Naive thymus-derived CD4-positive, alpha-beta T cell (primary cell): Measurements from ENCODE around the gene MRPL37. TPM values are rescaled to one million over a fixed set of nuclear protein-coding genes. Genes with fewer than 3 reads are reported as not detected.

Source experiments
- ATAC-seq: fragments of 150-1000 bp; cut with Tn5 transposase; 2 replicates; pipeline ENCODE4 v1.10.0; 2021; ENCODE audit warnings: mild to moderate bottlenecking, moderate library complexity
- CTCF ChIA-PET: fragments of 350-600 bp; sonication (Branson Sonifier 250); formaldehyde crosslinking; loops from one replicate; lab custom pipeline; 2021; ENCODE audit warnings: antibody characterized with exemption; lab: Charles Lee
- POLR2A ChIA-PET: fragments of 350-600 bp; sonication (Branson Sonifier 250); formaldehyde crosslinking; loops from one replicate; lab custom pipeline; 2021; ENCODE audit warnings: antibody characterized with exemption, inconsistent platforms; lab: Charles Lee
- DNase-seq, 9 donors: peaks; one replicate each; pipeline versions ENCODE4 v3.0.0 to v3.0.0-alpha.2; 2020 to 2022; ENCODE audit warnings: mixed read lengths in 1 of 9
- H3K27ac ChIP-seq: one replicate; pipeline ENCODE4 v1.7.0; 2013; ENCODE audit warnings: mild to moderate bottlenecking, low read depth, low read length, moderate library complexity
- H3K27me3 ChIP-seq, 2 donors: one replicate each; pipeline ENCODE4 v1.7.0; 2013; ENCODE audit warnings: low read length in 2 of 2, mild to moderate bottlenecking in 2 of 2, moderate library complexity in 2 of 2; ENCODE audit not compliant: control insufficient read depth in 2 of 2, insufficient read depth in 2 of 2
- H3K36me3 ChIP-seq, 3 experiments: 1 replicate in 2 of 3; 2 replicates in 1 of 3; pipeline ENCODE4 v1.7.0; 2013; ENCODE audit warnings: low read length in 3 of 3, mild to moderate bottlenecking in 3 of 3, moderate library complexity in 1 of 3; ENCODE audit not compliant: insufficient read depth in 3 of 3, control insufficient read depth in 2 of 3
- H3K4me1 ChIP-seq, 2 donors: one replicate each; pipeline ENCODE4 v1.7.0; 2013; ENCODE audit warnings: low read length in 2 of 2, mild to moderate bottlenecking in 2 of 2, moderate library complexity in 1 of 2; ENCODE audit not compliant: control insufficient read depth in 2 of 2, insufficient read depth in 2 of 2
- H3K4me3 ChIP-seq: 2 replicates; pipeline ENCODE4 v1.7.0; 2013; ENCODE audit warnings: mild to moderate bottlenecking, low read length
- H3K9me3 ChIP-seq, 3 experiments: 1 replicate in 2 of 3; 2 replicates in 1 of 3; pipeline ENCODE4 v1.7.0; 2013; ENCODE audit warnings: low read length in 3 of 3; ENCODE audit not compliant: control insufficient read depth in 2 of 3
- H3K27ac Mint-ChIP-seq, 9 donors: one replicate each; pipeline ENCODE4 v1.8.0; 2020 to 2022; ENCODE audit warnings: mixed read lengths in 9 of 9, mild to moderate bottlenecking in 8 of 9, moderate library complexity in 5 of 9, inconsistent platforms in 2 of 9
- H3K27me3 Mint-ChIP-seq, 5 donors: one replicate each; pipeline ENCODE4 v1.8.0; 2021 to 2022; ENCODE audit warnings: mixed read lengths in 5 of 5, mild to moderate bottlenecking in 1 of 5
- H3K36me3 Mint-ChIP-seq, 5 donors: one replicate each; pipeline ENCODE4 v1.8.0; 2020 to 2022; ENCODE audit warnings: mixed read lengths in 5 of 5, mild to moderate bottlenecking in 3 of 5, inconsistent platforms in 1 of 5
- H3K4me1 Mint-ChIP-seq, 7 donors: one replicate each; pipeline ENCODE4 v1.8.0; 2020 to 2022; ENCODE audit warnings: mixed read lengths in 7 of 7, mild to moderate bottlenecking in 3 of 7, inconsistent platforms in 1 of 7
- H3K4me3 Mint-ChIP-seq, 10 donors: one replicate each; pipeline ENCODE4 v1.8.0; 2020 to 2022; ENCODE audit warnings: mild to moderate bottlenecking in 10 of 10, mixed read lengths in 10 of 10, moderate library complexity in 6 of 10, inconsistent platforms in 2 of 10
- H3K9me3 Mint-ChIP-seq, 11 donors: one replicate each; pipeline ENCODE4 v1.8.0; 2020 to 2022; ENCODE audit warnings: mixed read lengths in 11 of 11, mild to moderate bottlenecking in 4 of 11, inconsistent platforms in 1 of 11, moderate library complexity in 1 of 11
- intact Hi-C, 2 donors: fragments of 100-400 bp; cut with micrococcal nuclease; formaldehyde crosslinking; loops; one replicate each; pipeline ENCODE4 v1.15.1; 2023
- polyA plus RNA-seq, 2 donors: library from polyadenylated mRNA; unstranded; fragments of 300-500 nt; fragmentation: Illumina TruSeq; gene quantifications; one replicate each; pipeline ENCODE4 v1.2.3, GENCODE V29; 2021
- total RNA-seq, 6 experiments: library from RNA in 5 of 6; stranded (reverse) in 5 of 6; gene quantifications; 1 replicate in 5 of 6; 2 replicates in 1 of 6; pipeline ENCODE4 v1.2.3 and lab custom pipeline; 2021 to 2026

Gene MRPL37
- total and polyA plus RNA-seq, 7 experiments from 2014 or later = 25.4 to 86.7 (median 36.6) TPM

GRCh38 chr1:54248966-54249365 lies 49.0 kb downstream of the MRPL37 start:
- Histone ChIP-seq H3K27ac (no peak overlapping the region), H3K36me3 (peaks cover 0 to 76% (median 0%) of the 10 kb centered on the region in 3 experiments), H3K27me3 (no peaks in the 10 kb centered on the region), H3K4me1 (no peaks in the 10 kb centered on the region), H3K4me3 (no peak overlapping the region), H3K9me3 (no peaks in the 10 kb centered on the region)
- no peaks in the 10 kb centered on the region for H3K27me3 Mint-ChIP-seq
- ChIA-PET POLR2A (interaction anchor here (0.7 kb wide), 1 partner anchor 527 kb away, joined by 3 read pairs; no protein-coding TSS in a partner anchor), CTCF (no interaction called here)
- ATAC-seq (no peak), DNase-seq (no peak)
- intact Hi-C loops = no loop called here
- H3K9me3 Mint-ChIP-seq = peaks cover 0 to 2% (median 0%) of the 10 kb centered on the region in 11 donors
- peaks cover 0 to 8% (median 0%) of the 10 kb centered on the region in 7 donors for H3K4me1 Mint-ChIP-seq
- peak overlapping the region in 4 of 9 donors; percentile 40 to 76 (median 53) for H3K27ac Mint-ChIP-seq
- H3K4me3 Mint-ChIP-seq = no peak overlapping the region
- peaks cover 0 to 20% (median 3%) of the 10 kb centered on the region in 5 donors for H3K36me3 Mint-ChIP-seq

- H3K36me3 ChIP-seq = peaks cover 0 to 69% (median 0%) of the 10 kb centered on the region in 3 experiments
Measured at GRCh38 chr1:54249819-54250435, 50.0 kb downstream of the MRPL37 start.

DNA sequence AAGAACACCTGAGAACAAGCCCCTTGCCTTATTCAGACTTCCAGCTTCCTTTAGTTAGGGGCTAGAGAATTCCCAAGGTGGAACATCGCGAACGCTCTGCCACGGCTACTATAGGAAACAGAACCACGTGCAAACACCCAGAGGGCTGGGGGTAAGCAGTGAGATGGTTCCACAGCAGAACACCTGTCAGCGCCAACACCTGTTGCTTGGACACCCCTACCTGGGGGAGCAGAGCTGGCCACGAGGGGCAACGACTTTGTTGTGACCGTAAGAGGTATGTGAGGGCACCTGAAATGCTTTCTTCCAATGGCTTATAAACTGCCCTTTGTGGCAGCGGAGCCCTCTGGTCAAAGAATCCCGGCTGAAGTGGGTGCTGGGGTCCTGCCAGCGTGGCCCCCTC lies 50.7 kb downstream of the MRPL37 start:
- Histone ChIP-seq H3K36me3 (peaks cover 0 to 61% (median 0%) of the 10 kb centered on the region in 3 experiments), H3K9me3 (no peaks in the 10 kb centered on the region), H3K27ac (no peak overlapping the region), H3K27me3 (no peaks in the 10 kb centered on the region), H3K4me1 (no peaks in the 10 kb centered on the region), H3K4me3 (no peak overlapping the region)
- H3K4me3 Mint-ChIP-seq = no peak overlapping the region
- ChIA-PET CTCF (no interaction called here), POLR2A (no interaction called here)
- peaks cover 0 to 2% (median 0%) of the 10 kb centered on the region in 11 donors for H3K9me3 Mint-ChIP-seq
- peaks cover 0 to 6% (median 0%) of the 10 kb centered on the region in 7 donors for H3K4me1 Mint-ChIP-seq
- H3K36me3 Mint-ChIP-seq = peaks cover 0 to 13% (median 0%) of the 10 kb centered on the region in 5 donors
- no peak for DNase-seq
- intact Hi-C loops = no loop called here
- no peak for ATAC-seq
- H3K27ac Mint-ChIP-seq = no peak overlapping the region
- H3K27me3 Mint-ChIP-seq = no peaks in the 10 kb centered on the region

More at GRCh38 chr1:54249819-54250435, 50.0 kb downstream of the MRPL37 start:
- no peak for DNase-seq
- Mint-ChIP-seq H3K27ac (no peak overlapping the region), H3K27me3 (no peaks in the 10 kb centered on the region), H3K4me1 (peaks cover 0 to 6% (median 0%) of the 10 kb centered on the region in 7 donors), H3K9me3 (peaks cover 0 to 2% (median 0%) of the 10 kb centered on the region in 11 donors), H3K4me3 (no peak overlapping the region), H3K36me3 (peaks cover 0 to 14% (median 0%) of the 10 kb centered on the region in 5 donors)
- ChIA-PET CTCF (no interaction called here), POLR2A (interaction anchor here (0.7 kb wide), 1 partner anchor 528 kb away, joined by 3 read pairs; no protein-coding TSS in a partner anchor)
- Histone ChIP-seq H3K27ac (no peak overlapping the region), H3K4me1 (no peaks in the 10 kb centered on the region), H3K9me3 (no peaks in the 10 kb centered on the region), H3K4me3 (no peak overlapping the region), H3K27me3 (no peaks in the 10 kb centered on the region)
- intact Hi-C loops = no loop called here
- ATAC-seq = no peak

DNA sequence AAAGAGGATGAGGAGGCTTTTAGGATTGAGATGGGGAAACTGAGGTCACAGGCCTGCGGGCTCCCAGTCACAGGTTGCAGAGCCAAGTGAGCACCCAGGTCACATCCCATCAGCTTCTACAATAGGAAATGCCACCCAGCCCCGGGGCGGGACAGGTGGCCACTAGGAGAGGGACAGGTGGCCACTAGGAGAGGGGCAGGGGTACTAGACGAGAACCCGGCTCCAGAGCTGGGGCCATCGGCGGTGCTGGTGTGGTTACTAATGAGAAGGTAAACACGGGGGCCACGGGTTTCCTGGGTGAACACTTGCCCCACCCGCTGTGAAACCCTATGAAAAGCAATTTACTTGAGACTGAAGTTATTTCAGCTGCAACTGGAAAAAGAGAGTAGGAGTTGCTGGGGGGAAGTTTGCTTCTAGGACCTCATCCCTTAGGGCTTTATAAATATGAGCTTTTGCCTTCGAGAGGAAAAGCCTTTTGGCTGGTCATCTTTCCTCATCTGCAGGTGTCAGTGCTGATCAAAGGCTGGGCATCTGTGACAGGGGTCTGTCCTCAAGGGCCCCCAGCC lies 52.5 kb downstream of the MRPL37 start:
- no peaks in the 10 kb centered on the region for H3K27me3 Mint-ChIP-seq
- H3K9me3 ChIP-seq = no peaks in the 10 kb centered on the region
- H3K27ac ChIP-seq = no peak overlapping the region
- peaks cover 0 to 22% (median 4%) of the 10 kb centered on the region in 5 donors for H3K36me3 Mint-ChIP-seq
- H3K27me3 ChIP-seq = no peaks in the 10 kb centered on the region
- peaks cover 0 to 12% (median 4%) of the 10 kb centered on the region in 7 donors for H3K4me1 Mint-ChIP-seq
- H3K4me3 Mint-ChIP-seq = no peak overlapping the region
- no peak for ATAC-seq
- H3K4me3 ChIP-seq = no peak overlapping the region
- no peaks in the 10 kb centered on the region for H3K4me1 ChIP-seq
- ChIA-PET CTCF (no interaction called here), POLR2A (interaction anchor here (0.6 kb wide), 1 partner anchor 155 kb away, joined by 4 read pairs; no protein-coding TSS in a partner anchor)
- intact Hi-C loops = no loop called here
- H3K27ac Mint-ChIP-seq = peak overlapping the region in 7 of 9 donors; percentile 22 to 64 (median 45)
- peaks cover 0 to 47% (median 0%) of the 10 kb centered on the region in 3 experiments for H3K36me3 ChIP-seq
- DNase-seq = no peak
- peaks cover 0 to 3% (median 0%) of the 10 kb centered on the region in 11 donors for H3K9me3 Mint-ChIP-seq

DNA sequence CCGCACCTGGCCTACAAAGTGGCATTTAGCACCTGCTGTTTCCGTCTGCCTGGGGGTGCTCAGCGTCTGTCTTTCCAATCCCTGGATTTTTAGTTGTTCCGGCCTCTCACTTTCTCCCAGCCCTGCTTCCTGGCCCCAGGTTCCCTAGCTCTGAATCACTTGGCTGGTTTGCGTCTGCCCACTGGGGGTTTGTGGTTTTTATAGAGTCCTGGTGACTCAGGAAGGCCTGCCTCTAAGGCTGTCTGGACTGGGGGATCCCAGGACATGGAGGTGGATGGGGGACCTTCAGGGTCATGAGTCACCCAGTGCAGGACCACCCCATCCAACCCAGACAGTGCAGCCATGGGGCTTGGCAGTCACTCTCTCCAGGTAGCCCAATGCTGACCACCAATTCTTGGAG lies 53.5 kb downstream of the MRPL37 start:
- peaks cover 0 to 3% (median 0%) of the 10 kb centered on the region in 11 donors for H3K9me3 Mint-ChIP-seq
- intact Hi-C loops = no loop called here
- H3K4me1 Mint-ChIP-seq = peaks cover 0 to 19% (median 7%) of the 10 kb centered on the region in 7 donors
- Histone ChIP-seq H3K27ac (no peak overlapping the region), H3K9me3 (no peaks in the 10 kb centered on the region), H3K4me3 (no peak overlapping the region), H3K36me3 (peaks cover 0 to 42% (median 0%) of the 10 kb centered on the region in 3 experiments), H3K27me3 (no peaks in the 10 kb centered on the region), H3K4me1 (no peaks in the 10 kb centered on the region)
- peaks cover 0 to 24% (median 4%) of the 10 kb centered on the region in 5 donors for H3K36me3 Mint-ChIP-seq
- DNase-seq (no peak), ATAC-seq (no peak)
- H3K27me3 Mint-ChIP-seq = no peaks in the 10 kb centered on the region
- H3K4me3 Mint-ChIP-seq = no peak overlapping the region
- CTCF ChIA-PET = interaction anchor here (0.5 kb wide), 1 partner anchor 558 kb away, joined by 3 read pairs; no protein-coding TSS in a partner anchor
- POLR2A ChIA-PET = no interaction called here
- H3K27ac Mint-ChIP-seq = peak overlapping the region in 4 of 9 donors; percentile 28 to 52 (median 38)

DNA sequence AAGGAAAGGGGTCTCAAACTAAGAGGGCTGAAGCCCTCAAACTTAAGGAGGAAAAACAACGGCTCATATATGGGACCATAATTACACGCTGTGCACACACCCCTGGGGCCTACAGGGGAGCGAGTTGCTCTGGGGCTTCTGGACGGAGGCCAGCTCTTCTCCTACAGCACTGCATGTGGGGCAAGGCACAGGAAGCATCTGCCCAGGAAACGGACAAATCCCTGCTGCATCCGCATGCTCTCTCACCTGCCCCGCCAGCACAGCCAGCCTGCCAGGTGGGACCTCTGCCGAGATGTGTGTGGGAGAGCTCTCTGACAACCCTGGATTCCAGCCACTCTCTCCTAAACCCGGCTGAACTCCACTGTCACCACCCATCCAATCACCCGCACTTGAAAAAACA lies 54.1 kb downstream of the MRPL37 start:
- H3K36me3 Mint-ChIP-seq = peaks cover 0 to 24% (median 4%) of the 10 kb centered on the region in 5 donors
- H3K36me3 ChIP-seq = peaks cover 0 to 37% (median 0%) of the 10 kb centered on the region in 3 experiments
- no peak overlapping the region for H3K27ac ChIP-seq
- H3K4me1 Mint-ChIP-seq = peaks cover under 1 to 20% (median 8%) of the 10 kb centered on the region in 7 donors
- POLR2A ChIA-PET = interaction anchor here (0.7 kb wide), 1 partner anchor 986 kb away, joined by 3 read pairs; no protein-coding TSS in a partner anchor
- intact Hi-C loops = no loop called here
- peaks cover 0 to 2% (median 0%) of the 10 kb centered on the region in 11 donors for H3K9me3 Mint-ChIP-seq
- no peaks in the 10 kb centered on the region for H3K27me3 ChIP-seq
- ATAC-seq = no peak
- H3K4me3 ChIP-seq = no peak overlapping the region
- no peaks in the 10 kb centered on the region for H3K4me1 ChIP-seq
- CTCF ChIA-PET = interaction anchor here (0.5 kb wide), 1 partner anchor 558 kb away, joined by 3 read pairs; no protein-coding TSS in a partner anchor
- H3K4me3 Mint-ChIP-seq = no peak overlapping the region
- no peak for DNase-seq
- no peaks in the 10 kb centered on the region for H3K27me3 Mint-ChIP-seq
- no peaks in the 10 kb centered on the region for H3K9me3 ChIP-seq
- H3K27ac Mint-ChIP-seq = peak overlapping the region in 8 of 9 donors; percentile 18 to 72 (median 55)
